Activated CD8-positive, alpha-beta memory T cell treated with anti-CD3 and anti-CD28 coated beads, Interleukin-2, amount 10 ng/mL, durations not matched to agents 7 days and 5 days (primary cell): Measurements from ENCODE around the gene AOPEP. TPM values are rescaled to one million over a fixed set of nuclear protein-coding genes. Genes with fewer than 3 reads are reported as not detected.

ENCODE experiments used
- ATAC-seq: fragments of 150-1000 bp; cut with Tn5 transposase; one replicate; pipeline ENCODE4 v1.10.0; 2021; ENCODE audit warnings: moderate library complexity
- CTCF ChIA-PET: fragments of 350-600 bp; sonication (Branson Sonifier 250); formaldehyde crosslinking; loops from one replicate; lab custom pipeline; 2021; ENCODE audit warnings: antibody characterized with exemption; lab: Charles Lee
- DNase-seq: peaks from one replicate; pipeline ENCODE4 v3.0.0-alpha.2; 2020
- H3K27ac Mint-ChIP-seq: one replicate; pipeline ENCODE4 v1.8.0; 2021; ENCODE audit warnings: mild to moderate bottlenecking, mixed read lengths
- H3K27me3 Mint-ChIP-seq: one replicate; pipeline ENCODE4 v1.8.0; 2021; ENCODE audit warnings: mixed read lengths
- H3K36me3 Mint-ChIP-seq: one replicate; pipeline ENCODE4 v1.8.0; 2021; ENCODE audit warnings: mild to moderate bottlenecking, mixed read lengths
- H3K4me1 Mint-ChIP-seq: one replicate; pipeline ENCODE4 v1.8.0; 2021; ENCODE audit warnings: mixed read lengths
- H3K4me3 Mint-ChIP-seq: one replicate; pipeline ENCODE4 v1.8.0; 2021; ENCODE audit warnings: mild to moderate bottlenecking, moderate library complexity, mixed read lengths
- H3K9me3 Mint-ChIP-seq: one replicate; pipeline ENCODE4 v1.8.0; 2022; ENCODE audit warnings: low read depth, mixed read lengths
- total RNA-seq, 2 experiments: library from RNA; stranded (reverse); gene quantifications; one replicate each; pipeline ENCODE4 v1.2.3, GENCODE V29; 2021

AOPEP gene
- total RNA-seq, 2 experiments from 2014 or later, result 9.8 to 13.7 TPM

GRCh38 chr9:94758880-94759279 is 32.4 kb downstream of the AOPEP start:
- CTCF ChIA-PET, result no interaction called here
- no peak overlapping the region for H3K4me3 Mint-ChIP-seq
- peaks cover 9% of the 10 kb centered on the region for H3K36me3 Mint-ChIP-seq
- no peaks in the 10 kb centered on the region for H3K27me3 Mint-ChIP-seq
- H3K27ac Mint-ChIP-seq, result no peak overlapping the region
- no peaks in the 10 kb centered on the region for H3K9me3 Mint-ChIP-seq
- peaks cover 12% of the 10 kb centered on the region for H3K4me1 Mint-ChIP-seq
- ATAC-seq (no peak), DNase-seq (no peak)

GRCh38 chr9:94760010-94760409 is 33.5 kb downstream of the AOPEP start:
- no peaks in the 10 kb centered on the region for H3K27me3 Mint-ChIP-seq
- no peak overlapping the region for H3K27ac Mint-ChIP-seq
- H3K4me1 Mint-ChIP-seq, result peaks cover 12% of the 10 kb centered on the region
- H3K9me3 Mint-ChIP-seq, result no peaks in the 10 kb centered on the region
- CTCF ChIA-PET, result interaction anchor here (1.0 to 1.5 kb wide), 2 partner anchors 10 to 80 kb away, joined by 3 read pairs; no protein-coding TSS in a partner anchor
- peaks cover 9% of the 10 kb centered on the region for H3K36me3 Mint-ChIP-seq
- no peak for DNase-seq
- H3K4me3 Mint-ChIP-seq, result no peak overlapping the region
- ATAC-seq, result no peak

GRCh38 chr9:94760660-94761059 is 34.2 kb downstream of the AOPEP start:
- no peaks in the 10 kb centered on the region for H3K27me3 Mint-ChIP-seq
- peaks cover 6% of the 10 kb centered on the region for H3K36me3 Mint-ChIP-seq
- no peak overlapping the region for H3K4me3 Mint-ChIP-seq
- no peak for ATAC-seq
- CTCF ChIA-PET, result interaction anchor here (1.0 to 1.5 kb wide), 2 partner anchors 9 to 81 kb away, joined by 3 read pairs; no protein-coding TSS in a partner anchor
- no peaks in the 10 kb centered on the region for H3K9me3 Mint-ChIP-seq
- no peak overlapping the region for H3K27ac Mint-ChIP-seq
- peaks cover 12% of the 10 kb centered on the region for H3K4me1 Mint-ChIP-seq
- DNase-seq, result no peak

GRCh38 chr9:94761481-94761880 is 35.0 kb downstream of the AOPEP start:
- H3K27ac Mint-ChIP-seq, result peak overlapping the region; percentile 35
- ATAC-seq, result peak; percentile 57
- CTCF ChIA-PET, result interaction anchor here (1.5 kb wide), 1 partner anchor 81 kb away, joined by 3 read pairs; no protein-coding TSS in a partner anchor

GRCh38 chr9:94767331-94768072 is 41.0 kb downstream of the AOPEP start:
- Mint-ChIP-seq H3K27me3 (no peaks in the 10 kb centered on the region), H3K4me1 (peaks cover 15% of the 10 kb centered on the region), H3K9me3 (no peaks in the 10 kb centered on the region), H3K36me3 (peaks cover 6% of the 10 kb centered on the region), H3K4me3 (no peak overlapping the region), H3K27ac (peak overlapping the region; percentile 12)
- ATAC-seq (peak; percentile 66), DNase-seq (no peak)
- CTCF ChIA-PET, result interaction anchor here (1.8 kb wide), 1 partner anchor 98 kb away, joined by 6 read pairs; no protein-coding TSS in a partner anchor

More at GRCh38 chr9:94761481-94761880, 35.0 kb downstream of the AOPEP start:
- no peak for DNase-seq
- no peak overlapping the region for H3K4me3 Mint-ChIP-seq
- H3K36me3 Mint-ChIP-seq, result peaks cover 8% of the 10 kb centered on the region
- H3K9me3 Mint-ChIP-seq, result no peaks in the 10 kb centered on the region
- H3K27me3 Mint-ChIP-seq, result no peaks in the 10 kb centered on the region
- peaks cover 12% of the 10 kb centered on the region for H3K4me1 Mint-ChIP-seq

GRCh38 chr9:94768766-94769165 is 42.3 kb downstream of the AOPEP start:
- ATAC-seq, result no peak
- peaks cover 10% of the 10 kb centered on the region for H3K36me3 Mint-ChIP-seq
- no peak overlapping the region for H3K27ac Mint-ChIP-seq

DNA sequence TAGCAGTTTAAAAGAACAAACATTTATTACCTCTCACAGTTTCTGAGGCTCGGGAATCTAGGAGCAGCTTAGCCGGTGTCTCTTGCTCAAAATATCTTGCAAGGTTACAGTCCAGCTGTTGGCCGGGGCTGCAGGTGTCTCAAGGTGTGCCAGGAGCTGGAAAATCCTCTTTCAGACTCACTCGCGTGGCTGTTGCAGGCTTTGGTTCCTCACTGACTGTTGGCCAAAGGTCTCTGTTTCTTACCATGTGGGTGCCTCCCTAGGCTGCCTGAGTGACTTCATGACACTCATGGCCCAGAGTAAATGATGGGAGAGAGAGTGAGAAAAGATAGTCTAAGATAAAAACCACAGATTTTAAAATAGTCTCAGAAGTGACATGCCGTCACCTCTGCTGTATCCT is 43.8 kb downstream of the AOPEP start:
- Mint-ChIP-seq H3K27me3 (no peaks in the 10 kb centered on the region), H3K9me3 (no peaks in the 10 kb centered on the region), H3K4me3 (no peak overlapping the region), H3K4me1 (peaks cover 15% of the 10 kb centered on the region), H3K27ac (no peak overlapping the region), H3K36me3 (peaks cover 10% of the 10 kb centered on the region)
- DNase-seq, result no peak
- CTCF ChIA-PET, result interaction anchor here (1.4 kb wide), 1 partner anchor 10 kb away, joined by 3 read pairs; no protein-coding TSS in a partner anchor
- ATAC-seq, result no peak

More at GRCh38 chr9:94768766-94769165, 42.3 kb downstream of the AOPEP start:
- no peak for DNase-seq
- H3K9me3 Mint-ChIP-seq, result no peaks in the 10 kb centered on the region
- no peaks in the 10 kb centered on the region for H3K27me3 Mint-ChIP-seq
- CTCF ChIA-PET, result interaction anchor here (1.0 kb wide), 1 partner anchor 363 kb away, joined by 3 read pairs; no protein-coding TSS in a partner anchor
- H3K4me3 Mint-ChIP-seq, result no peak overlapping the region
- H3K4me1 Mint-ChIP-seq, result peaks cover 15% of the 10 kb centered on the region

- Mint-ChIP-seq H3K27ac (no peak overlapping the region), H3K4me3 (no peak overlapping the region), H3K4me1 (peaks cover 15% of the 10 kb centered on the region), H3K9me3 (no peaks in the 10 kb centered on the region), H3K27me3 (no peaks in the 10 kb centered on the region), H3K36me3 (peaks cover 8% of the 10 kb centered on the region)
- CTCF ChIA-PET, result no interaction called here
- no peak for ATAC-seq
- DNase-seq, result no peak
Measured at GRCh38 chr9:94771096-94771495, 44.6 kb downstream of the AOPEP start.

DNA sequence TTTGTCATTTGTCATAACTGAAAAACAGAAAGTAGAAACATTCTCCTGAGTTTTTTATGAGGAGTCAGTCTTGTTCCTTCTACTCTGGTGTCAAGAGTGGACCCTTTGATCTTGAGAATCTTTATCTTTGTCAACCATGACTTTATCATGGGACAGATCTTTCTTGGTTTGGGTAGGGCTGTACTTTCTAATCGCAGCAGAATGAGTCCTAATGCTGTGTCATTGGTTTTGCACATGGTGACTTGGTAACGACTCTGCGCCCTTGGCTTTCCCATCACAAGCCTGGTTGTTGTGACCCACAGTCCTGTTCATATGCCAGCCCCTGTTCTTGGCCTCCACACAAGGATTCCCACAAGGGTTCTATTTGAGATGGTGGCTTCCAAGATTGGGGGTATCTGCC is 45.6 kb downstream of the AOPEP start:
- H3K9me3 Mint-ChIP-seq, result no peaks in the 10 kb centered on the region

GRCh38 chr9:94772639-94773303 is 46.3 kb downstream of the AOPEP start:
- H3K27me3 Mint-ChIP-seq, result no peaks in the 10 kb centered on the region
- no peaks in the 10 kb centered on the region for H3K9me3 Mint-ChIP-seq
- DNase-seq (no peak), ATAC-seq (no peak)
- H3K27ac Mint-ChIP-seq, result no peak overlapping the region
- CTCF ChIA-PET, result no interaction called here
- H3K4me1 Mint-ChIP-seq, result peaks cover 6% of the 10 kb centered on the region
- H3K36me3 Mint-ChIP-seq, result peaks cover 6% of the 10 kb centered on the region
- H3K4me3 Mint-ChIP-seq, result no peak overlapping the region

More for the DNA sequence above, 45.6 kb downstream of the AOPEP start:
- no peak overlapping the region for H3K27ac Mint-ChIP-seq
- no peaks in the 10 kb centered on the region for H3K27me3 Mint-ChIP-seq
- ATAC-seq (no peak), DNase-seq (no peak)
- H3K36me3 Mint-ChIP-seq, result peaks cover 8% of the 10 kb centered on the region
- CTCF ChIA-PET, result no interaction called here
- no peak overlapping the region for H3K4me3 Mint-ChIP-seq
- peaks cover 12% of the 10 kb centered on the region for H3K4me1 Mint-ChIP-seq

DNA sequence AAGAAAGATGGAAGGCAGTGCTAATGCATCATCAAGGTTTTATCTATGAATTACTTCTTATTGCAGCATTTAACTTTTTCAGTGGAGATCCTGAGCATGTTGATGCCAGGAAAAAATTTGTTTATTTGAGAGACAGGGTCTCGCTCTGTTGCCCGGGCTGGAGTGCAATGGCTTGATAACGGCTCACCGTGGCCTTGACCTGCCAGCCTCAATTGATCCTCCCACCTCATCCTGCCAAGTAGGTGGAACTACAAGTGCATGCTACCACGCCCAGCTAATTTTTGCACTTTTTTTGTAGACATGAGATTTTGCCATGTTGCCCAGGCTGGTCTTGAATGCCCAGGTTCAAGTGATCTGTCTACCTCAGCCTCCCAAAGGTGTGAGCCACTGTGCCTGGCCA is 47.2 kb downstream of the AOPEP start:
- H3K4me1 Mint-ChIP-seq, result no peaks in the 10 kb centered on the region

DNA sequence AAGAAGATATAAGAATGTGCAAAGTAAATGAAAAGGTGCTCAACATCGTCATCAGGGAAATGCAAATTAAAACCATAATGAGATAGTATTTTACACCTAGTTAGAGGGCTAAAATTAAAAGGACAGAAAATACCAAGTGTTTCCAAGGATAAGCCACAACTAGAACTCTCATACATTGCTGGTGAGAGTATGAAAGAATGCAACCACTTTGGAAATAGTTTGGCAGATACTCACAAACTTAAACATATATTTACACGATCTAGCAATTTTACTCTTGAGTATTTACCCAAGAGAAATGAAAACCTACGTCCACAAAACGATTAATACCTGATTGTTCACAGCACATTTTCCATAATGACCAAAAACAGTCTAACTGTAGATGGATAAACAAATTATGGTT is 51.5 kb downstream of the AOPEP start:
- H3K9me3 Mint-ChIP-seq, result no peaks in the 10 kb centered on the region
- DNase-seq (no peak), ATAC-seq (no peak)
- H3K4me1 Mint-ChIP-seq, result peaks cover 2% of the 10 kb centered on the region
- H3K36me3 Mint-ChIP-seq, result peaks cover 4% of the 10 kb centered on the region
- H3K27me3 Mint-ChIP-seq, result no peaks in the 10 kb centered on the region
- H3K4me3 Mint-ChIP-seq, result no peak overlapping the region
- H3K27ac Mint-ChIP-seq, result no peak overlapping the region
- CTCF ChIA-PET, result no interaction called here

More for the DNA sequence above, 47.2 kb downstream of the AOPEP start:
- Mint-ChIP-seq H3K27me3 (no peaks in the 10 kb centered on the region), H3K9me3 (no peaks in the 10 kb centered on the region), H3K4me3 (no peak overlapping the region), H3K27ac (no peak overlapping the region), H3K36me3 (peaks cover 4% of the 10 kb centered on the region)
- DNase-seq (no peak), ATAC-seq (no peak)
- CTCF ChIA-PET, result no interaction called here

GRCh38 chr9:94779031-94779430 is 52.5 kb downstream of the AOPEP start:
- CTCF ChIA-PET, result no interaction called here

More at GRCh38 chr9:94779031-94779430, 52.5 kb downstream of the AOPEP start:
- Mint-ChIP-seq H3K9me3 (no peaks in the 10 kb centered on the region), H3K36me3 (no peaks in the 10 kb centered on the region), H3K27ac (no peak overlapping the region), H3K4me3 (no peak overlapping the region), H3K27me3 (no peaks in the 10 kb centered on the region), H3K4me1 (peaks cover 2% of the 10 kb centered on the region)
- no peak for ATAC-seq
- no peak for DNase-seq
